Ecto neural progenitor cell (in vitro differentiated cells): Measurements from ENCODE around the gene KCNMA1.

Experiments
- DNase-seq: peaks from one replicate; pipeline ENCODE4 v3.0.0-alpha.2; 2018; ENCODE audit warnings: low spot score

The KCNMA1 gene

DNA sequence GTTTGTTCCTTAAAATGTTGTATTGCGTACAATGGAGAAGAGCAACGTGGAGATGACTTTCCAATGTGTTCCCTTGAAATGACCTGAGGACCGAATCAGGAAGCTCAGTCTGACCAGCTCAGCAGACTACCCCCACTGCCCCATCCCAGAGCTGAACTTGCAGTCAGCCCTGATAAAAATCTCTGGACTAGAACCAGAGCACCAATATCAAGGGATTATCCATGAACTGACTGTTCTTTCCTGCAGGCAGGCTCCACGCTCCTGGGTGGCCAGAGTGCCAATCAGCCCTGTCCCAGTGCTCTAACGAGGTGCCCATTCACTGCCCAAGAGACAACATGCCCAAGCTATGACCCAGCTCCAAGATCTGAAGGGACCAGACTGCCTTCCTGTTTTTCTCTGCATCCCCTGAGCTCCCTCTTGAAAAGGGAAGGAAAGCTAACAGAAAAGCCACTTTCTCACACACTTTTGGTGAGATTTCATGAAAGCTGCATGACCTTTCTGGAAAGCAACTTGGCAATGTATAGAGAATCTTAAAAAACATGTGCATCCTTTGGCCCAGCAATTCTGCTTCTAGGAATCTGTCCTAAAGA lies 130.2 kb downstream of the KCNMA1 start:
- no peak for DNase-seq

DNA sequence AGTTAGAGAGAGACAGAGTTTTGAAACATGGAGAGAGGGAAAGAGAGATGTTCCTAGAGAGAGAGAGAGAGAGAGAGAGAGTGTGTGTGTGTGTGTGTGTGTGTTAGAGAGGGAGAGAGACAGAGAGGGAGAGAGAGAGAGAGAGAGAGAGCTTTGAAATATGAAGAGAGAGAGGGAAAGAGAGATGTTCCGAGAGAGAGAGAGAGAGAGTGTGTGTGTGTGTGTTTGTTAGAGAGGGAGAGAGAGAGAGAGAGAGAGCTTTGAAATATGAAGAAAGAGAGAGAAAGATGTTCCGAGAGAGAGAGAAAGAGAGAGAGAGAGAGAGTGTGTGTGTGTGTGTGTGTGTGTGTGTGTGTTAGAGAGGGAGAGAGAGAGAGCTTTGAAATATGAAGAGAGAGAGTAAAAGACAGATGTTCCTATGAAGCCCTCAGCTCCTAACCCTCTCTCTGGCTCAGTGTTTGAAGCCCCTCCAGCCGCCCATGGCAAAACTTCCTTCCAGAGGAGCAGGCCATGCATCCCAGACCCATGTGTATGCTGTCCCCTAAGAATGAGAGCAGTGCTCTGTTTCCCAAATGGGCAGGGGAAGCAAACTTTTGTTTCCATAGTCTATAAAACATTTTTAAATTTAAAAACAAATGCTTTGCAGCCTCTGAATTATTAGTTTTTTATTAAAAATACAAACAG lies 130.9 kb downstream of the KCNMA1 start:
- no peak for DNase-seq

DNA sequence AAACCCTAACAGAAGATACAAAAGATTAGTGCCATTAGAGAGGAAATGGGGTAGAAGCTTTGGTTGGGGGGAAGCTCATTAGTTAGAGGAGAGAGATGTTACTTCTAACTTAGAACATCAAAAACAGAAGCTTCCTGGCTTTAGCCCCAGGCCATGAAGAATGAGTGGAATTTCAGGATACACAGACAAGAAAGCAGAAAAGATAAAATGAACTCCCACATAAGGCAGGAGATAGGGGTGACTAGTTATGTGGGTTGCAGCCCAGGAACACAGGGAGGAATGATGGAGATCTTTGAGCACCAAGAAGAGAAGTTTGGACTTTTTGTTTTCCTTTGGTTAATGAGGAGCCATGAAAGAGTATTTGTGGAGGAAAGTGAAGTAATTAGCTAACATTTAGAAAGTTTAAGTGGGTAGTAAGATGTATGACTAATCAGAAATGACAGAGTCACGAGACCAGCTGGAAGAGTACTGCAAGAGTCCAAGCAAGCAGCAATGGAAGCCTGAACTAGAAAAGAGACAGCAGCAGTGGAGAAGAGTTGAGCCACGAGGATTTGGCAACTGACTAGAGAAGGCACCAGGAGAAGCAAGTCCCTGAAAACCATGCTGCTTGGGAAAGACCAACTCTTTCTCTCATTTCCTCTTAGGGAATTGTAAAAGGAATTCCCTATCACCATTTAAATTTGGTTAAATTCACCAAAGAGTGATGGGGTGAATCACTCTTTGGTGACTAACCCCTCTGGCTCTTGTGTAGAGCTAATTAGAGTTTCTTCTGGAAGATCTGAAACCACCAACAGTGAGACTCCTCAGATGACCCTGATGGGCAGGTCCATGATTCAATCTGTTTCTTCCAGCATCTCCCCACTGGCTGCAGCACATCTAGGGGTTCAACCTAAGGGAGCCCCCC lies 131.9 kb downstream of the KCNMA1 start:
- no peak for DNase-seq

DNA sequence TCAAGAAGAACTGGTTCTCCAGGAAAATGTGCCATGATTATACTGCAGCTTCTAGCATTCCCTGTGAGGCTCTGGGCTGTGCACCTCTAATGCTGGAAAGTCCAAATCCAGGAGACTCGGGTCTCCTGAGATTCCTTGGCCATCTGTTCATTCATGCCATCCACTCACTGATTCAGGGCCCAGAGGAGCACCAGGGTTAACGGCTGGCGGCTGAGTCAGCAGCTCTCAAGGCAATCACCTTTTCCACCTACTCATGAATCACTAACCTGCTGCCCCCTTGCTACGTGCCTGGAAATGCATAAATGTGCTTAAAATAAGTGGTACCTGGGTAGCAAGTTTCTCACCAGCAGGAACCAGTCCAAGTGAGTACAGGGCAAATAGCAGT lies 132.7 kb downstream of the KCNMA1 start:
- DNase-seq: no peak

DNA sequence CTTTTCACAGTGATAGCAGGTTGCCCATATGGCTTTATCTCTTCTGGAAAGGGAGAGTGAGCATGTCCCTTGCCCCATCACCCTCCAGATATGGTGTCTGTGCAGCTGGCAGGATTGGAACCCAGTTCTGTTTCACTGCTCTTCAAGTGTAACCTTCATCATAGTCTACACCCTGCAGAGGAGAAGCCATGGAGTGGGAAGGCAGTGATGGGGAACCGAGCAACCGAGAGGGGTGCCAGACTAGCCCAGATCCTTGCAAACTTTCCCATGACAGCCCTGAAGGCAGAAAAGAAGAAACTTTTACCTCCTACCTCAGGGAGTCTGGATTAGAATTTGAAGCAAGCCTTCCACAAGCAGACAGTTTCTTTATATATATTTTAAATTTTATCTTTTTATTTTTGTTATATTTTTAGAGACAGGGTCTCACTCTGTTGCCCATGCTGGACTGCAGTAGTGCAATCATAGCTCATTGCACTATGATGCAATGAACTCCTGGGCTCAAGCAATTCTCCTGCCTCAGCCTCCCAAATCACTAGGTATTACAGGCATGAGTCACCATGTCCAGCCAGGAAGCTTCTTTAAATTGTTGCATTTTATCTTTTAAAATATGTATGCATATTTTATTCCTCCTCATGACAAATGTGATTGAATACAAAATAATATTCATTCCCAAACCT lies 133.3 kb downstream of the KCNMA1 start:
- no peak for DNase-seq

DNA sequence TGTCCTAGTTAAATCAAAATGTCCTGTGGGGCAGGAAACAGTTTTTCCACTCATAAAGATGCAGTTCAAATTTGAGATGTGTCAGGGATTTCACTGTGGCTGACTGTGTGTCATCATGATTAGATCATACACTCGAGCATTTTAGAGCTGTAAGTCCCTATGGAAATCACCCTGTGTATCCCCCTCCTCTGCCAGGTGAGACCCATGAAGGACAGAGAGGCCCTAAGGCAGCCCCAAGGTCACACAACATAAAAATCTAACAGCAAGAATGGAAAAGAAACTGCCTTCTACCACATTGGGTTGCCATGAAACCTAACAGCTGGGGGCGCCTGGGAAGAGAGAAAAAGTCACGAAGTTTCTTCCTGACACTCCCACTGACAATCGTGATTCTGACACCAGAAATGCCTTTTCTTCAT lies 135.8 kb downstream of the KCNMA1 start:
- no peak for DNase-seq

DNA sequence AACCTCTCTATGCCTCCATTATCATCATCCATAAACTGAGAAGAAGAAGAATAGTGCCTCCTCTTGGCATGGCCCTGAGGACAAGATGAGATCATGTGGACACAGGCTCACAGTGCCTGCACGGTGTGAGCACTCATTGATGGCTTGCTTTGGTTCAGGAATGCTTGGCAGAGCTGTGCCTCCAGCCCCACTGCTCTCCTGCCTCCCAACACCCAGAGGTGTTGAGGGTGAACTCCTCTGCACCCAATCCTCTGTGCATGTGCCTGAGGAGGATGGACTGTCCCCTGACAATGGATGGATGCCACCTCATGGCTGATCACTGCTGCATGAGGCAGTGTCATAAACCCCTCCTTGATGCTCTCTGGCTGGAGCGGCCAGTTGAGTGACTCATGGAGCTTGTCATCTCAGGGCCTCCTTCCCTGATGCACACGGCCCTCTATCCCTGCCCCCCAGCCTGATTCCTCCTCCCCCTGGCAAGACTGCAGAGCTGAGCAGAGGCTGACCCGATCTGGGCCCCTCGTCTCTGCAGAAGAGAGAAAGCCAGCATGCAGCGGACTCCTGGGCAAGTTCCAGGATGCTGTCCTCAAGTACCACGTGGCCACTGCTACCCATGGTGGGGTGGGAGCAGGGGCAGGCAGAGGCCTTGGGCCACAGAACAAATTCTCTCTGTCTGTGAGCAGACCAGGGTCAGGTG lies 136.3 kb downstream of the KCNMA1 start:
- DNase-seq: no peak

DNA sequence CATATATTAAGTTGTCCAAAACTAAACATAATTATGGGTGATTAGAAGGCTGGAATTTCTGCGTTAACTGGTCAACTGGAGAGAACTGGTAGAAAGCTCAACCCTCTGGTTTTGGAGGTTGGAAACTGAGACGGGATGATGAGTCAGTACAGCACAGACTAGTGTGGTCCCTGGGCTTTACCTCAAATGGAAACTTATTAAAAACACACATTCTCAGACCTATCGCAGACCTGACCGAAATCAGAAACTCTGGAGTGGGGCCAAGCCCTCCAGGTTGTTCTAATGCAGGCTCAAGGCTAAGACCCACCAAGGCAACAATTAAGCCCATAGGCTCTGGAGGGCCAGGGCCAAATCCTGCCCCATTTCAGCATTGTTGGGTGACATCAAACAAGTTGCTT lies 136.9 kb downstream of the KCNMA1 start:
- DNase-seq: no peak

DNA sequence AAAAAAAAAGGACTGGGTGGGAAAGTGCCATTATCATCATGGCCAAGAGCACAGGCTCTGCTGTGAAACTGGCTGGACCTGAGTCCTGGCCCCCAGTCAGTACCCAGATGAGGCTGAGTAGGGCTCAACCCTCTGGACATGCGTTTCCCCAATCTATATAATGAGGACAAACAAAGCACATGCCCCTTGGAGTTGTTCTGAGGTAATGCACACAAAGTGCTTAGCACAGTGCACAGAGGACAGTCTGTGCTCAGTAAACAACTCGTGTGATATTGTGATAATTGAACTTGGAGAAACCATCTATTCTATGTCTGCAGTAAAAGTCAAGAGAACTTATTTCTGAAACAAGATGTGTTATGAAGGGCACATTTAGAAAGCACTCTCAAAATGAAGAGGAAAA lies 138.8 kb downstream of the KCNMA1 start:
- DNase-seq: no peak

DNA sequence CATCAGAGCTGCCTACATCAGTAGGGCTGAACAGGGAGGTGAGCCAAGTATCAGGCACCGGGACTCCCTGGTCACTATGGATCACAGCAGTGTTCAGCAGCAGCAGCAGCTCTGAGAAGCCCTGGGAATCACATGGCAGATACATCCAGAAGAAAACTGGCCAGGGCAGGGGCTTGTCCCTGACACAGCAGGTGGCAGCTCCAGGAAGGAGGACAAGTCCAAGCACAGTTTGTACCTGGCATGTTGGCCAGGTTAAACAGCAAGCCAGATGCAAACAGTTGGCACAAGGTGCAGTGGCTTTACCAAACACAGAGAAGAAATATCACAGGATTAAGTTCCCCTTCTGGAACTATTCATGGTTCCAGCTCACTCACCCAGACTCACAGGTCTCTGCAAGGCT lies 139.4 kb downstream of the KCNMA1 start:
- no peak for DNase-seq

DNA sequence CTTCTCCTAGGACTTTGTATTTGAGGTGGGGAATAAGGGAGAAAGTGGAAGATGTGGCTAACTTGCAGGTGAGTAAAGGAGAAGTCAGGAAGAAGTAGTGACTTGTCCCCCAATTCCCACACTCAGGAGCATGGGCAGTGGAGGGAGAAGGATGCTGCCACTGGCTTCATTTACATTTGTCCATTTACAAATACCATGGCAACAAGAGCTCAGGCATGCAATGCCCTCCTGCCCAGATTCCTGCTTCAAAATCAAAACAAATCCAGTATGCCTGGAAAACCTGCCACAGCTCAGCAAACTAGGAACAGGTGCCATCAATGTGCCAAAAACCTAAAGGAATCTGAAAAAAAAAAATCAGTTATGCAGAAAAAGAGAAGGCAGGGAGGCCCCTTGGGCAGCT lies 139.9 kb downstream of the KCNMA1 start:
- DNase-seq: no peak

DNA sequence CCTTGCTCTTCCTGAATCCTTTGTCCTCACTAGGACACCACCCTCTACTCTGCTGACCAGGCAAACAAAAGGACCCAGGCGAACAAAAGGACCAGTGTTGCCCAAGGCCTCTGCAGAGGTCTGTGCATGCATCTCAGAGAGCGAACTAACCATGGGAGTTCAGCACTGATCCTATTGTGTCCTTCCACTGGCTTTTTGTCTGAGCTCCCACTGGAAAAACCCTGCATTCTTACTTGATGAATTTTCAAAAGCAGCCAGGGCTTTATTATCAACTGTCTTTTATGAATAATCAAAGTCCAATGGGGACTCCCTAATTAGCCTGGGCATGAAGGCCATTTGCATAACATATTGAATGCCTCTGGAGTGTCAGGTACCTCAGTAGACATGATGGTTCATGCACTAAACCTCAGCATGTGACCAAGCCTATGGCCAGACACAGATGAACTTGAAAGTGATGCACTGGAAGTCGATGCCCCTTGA lies 140.6 kb downstream of the KCNMA1 start:
- no peak for DNase-seq

DNA sequence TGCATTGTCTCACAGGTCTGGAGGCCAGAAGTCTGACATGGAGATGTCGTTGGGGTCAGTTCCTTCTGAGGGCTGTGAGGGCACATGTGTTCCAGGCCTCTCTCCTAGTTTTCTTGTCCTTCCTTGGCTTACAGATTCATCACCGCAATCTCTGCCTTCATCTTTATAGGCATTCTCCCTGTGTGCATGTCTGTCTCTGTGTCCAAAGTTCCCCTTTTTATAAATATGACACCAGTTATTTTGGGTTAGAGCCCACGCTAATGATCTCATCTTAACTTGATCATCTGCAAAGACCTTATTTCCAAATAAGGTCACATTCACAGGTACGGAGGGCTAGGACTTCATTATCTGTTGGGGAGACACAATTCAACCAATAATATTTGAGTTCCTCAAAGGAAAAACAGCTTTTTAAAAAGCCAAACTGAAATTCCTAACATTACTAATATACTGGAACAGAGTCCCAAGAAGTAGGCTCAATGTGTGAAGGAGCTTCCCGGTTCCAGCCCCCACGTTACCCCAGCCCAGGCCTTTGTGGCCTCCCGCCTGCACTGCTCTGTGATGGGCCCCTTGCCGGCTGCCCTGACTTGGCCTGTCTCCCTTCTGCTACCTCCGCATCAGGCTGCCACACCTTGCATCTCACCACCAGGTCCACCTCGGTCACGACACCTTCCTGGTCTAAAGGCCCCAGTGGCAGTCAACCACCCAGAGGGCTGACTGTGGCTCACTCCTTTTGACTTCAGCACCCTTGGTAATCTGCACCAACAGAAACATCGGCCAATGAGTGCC lies 142.7 kb downstream of the KCNMA1 start:
- no peak for DNase-seq

DNA sequence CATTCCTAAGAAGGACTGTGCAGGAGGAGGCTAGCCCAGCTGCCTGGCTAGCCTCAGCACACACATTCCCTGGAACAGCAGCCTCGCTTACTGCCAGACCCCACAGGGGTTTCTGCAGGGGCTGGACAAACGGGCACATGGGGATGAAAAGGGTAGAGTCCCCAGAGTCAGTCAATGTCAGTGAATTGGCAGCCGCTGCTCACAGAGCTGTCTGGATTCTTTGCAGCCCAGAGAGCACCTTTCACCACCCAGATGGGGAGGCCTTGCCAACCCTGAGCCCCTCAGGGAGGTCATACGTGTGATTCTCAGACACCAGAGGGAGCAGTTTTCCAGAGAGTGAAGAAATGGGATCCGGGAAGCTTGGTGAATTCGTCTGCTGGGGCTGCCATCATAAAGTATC lies 143.3 kb downstream of the KCNMA1 start:
- DNase-seq: no peak

DNA sequence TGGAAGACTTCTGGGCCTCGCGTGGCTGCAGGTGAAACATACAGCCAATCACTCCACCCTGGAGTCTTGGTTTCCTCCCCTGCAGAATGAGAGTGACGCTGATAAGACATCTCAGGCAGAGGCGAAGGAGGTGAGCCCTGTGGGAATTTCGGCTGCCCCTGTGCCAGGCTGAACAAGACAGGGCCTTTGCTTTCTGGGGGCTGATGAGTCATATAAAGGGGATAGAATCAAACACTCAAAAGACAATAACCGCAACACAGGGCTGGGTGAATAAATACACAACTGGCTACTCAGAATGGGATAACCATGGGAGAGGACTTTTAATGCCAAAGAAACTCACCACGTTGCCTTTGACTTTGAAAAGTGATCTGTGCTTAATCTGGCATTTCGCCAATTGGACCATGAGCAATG lies 143.8 kb downstream of the KCNMA1 start:
- DNase-seq: no peak

DNA sequence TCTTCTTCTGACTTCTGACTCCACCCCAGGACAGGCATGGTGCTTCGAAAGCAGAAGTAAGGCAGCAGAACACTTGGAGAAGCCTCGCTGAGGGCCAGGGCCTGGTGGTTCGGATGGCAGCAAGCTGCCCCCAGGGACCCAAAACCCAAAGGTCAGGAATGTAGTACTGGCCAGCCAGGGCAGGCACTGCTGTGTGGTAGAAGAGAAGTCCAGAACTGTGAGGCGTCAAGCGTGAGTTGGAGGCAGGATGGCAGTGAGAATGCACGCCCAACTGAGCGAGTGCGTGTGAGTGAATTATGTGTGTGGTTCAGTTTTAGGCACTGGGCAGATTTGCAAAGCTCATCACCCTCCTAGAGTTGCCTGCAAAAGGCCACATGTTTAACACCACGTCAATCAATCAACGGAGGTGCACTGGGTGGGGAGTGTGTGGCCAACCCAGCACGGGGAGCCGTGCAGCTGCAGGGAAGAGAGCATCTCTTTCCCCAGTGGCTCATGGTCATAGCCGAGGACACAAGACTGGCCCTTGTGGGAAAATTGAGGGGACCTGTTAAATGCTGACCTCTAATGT lies 144.3 kb downstream of the KCNMA1 start:
- no peak for DNase-seq

DNA sequence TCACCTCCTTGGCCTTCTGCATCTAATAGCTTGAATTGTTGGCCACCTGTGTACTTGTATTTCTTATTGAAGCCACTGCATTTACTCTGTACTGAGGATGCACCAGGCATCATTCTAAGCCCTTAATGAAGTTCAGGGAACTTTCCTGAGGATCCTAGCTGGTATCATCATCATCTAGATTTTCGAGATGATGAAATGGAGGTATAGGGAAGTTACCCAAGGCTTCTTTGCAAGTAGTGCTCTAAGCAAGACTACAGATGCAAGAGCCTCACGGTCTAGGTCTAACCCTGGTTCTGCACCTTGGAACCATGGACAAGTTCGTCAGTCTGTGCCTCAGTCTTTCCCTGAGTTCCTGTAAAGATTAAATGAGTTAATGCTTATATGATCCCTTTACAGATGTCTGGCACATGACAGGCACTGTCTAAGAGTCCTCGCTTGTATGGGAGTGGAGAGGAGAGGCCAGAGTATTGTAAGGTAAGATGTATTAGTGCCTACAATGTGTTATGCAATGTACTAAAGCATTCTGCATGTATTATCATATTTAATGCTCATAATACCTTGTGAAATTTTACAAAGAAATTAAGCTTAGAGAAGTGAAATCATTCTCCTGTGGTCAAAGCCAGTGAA lies 145.1 kb downstream of the KCNMA1 start:
- no peak for DNase-seq

DNA sequence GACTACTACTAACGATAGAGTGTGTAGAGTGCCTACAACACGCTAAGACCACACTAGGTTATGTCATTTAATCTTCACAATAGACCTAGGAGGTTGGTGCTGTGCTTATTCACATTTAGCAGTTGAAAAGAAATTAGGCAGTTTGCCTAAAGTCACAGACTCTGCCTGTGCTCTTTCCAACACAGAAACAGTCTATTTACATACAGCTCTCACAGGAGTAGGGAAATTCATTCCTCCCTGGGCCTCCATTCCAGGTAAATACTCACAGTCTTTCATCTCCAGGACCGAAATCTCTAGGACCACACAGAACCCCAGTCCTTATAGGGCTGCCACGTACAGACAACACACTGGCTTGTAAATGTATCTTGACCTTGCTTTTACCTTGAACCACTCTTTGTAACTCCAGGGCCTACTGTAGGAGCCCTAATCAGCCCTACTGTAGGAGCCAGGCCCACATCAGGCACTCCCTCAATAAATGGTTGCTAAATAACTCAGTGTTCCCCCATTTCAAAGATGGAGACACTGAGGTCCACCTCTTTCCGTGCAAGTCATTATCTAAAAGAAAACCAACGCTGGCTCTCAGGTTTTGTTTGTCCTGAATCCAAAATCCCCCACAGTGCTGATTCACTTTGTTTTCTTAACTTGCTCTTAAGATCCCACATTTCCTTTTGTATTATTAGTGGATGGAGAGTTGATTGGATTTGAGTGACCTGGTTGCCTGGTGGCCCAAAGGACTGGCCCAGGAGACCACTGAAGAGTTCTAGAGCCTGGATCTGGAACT lies 146.9 kb downstream of the KCNMA1 start:
- DNase-seq: no peak

DNA sequence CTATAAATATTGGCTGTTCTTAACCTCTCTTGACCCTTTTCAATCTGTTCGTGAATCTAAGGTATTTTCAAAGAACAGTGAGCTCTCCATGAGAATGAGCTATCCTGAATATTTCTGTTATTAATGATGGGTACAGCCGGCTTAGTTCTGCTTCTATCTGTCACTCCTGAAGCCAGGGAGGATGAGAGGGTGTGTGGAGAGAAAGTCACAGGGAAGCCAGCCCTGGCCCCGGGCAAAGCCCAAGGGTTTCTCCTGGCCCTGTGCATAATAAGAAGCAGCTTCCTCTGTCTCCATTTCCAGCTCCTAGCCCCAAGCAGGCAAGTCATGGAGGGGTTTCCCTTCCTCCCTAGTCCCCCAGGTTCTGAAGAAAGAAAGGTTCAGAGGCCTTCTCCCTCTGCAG lies 151.1 kb downstream of the KCNMA1 start:
- no peak for DNase-seq
